Naive thymus-derived CD8-positive, alpha-beta T cell (primary cell): Measurements from ENCODE around the gene DNAH1. TPM values are rescaled to one million over a fixed set of nuclear protein-coding genes. Genes with fewer than 3 reads are reported as not detected.
A peak's percentile ranks its signal among the peaks of the same experiment; 100 is the strongest.

ENCODE experiments used
- ATAC-seq, 2 donors: fragments of 150-1000 bp; cut with Tn5 transposase in 1 of 2; sonication (Bioruptor Pico), chemical (Tn5 transposase) in 1 of 2; 1 replicate in 1 of 2; 2 replicates in 1 of 2; pipeline ENCODE4 v1.10.0; 2021; ENCODE audit warnings: mild to moderate bottlenecking in 2 of 2, moderate library complexity in 2 of 2
- POLR2A ChIA-PET: fragments of 350-600 bp; sonication (Branson Sonifier 250); formaldehyde crosslinking; loops from one replicate; lab custom pipeline; 2021; ENCODE audit warnings: antibody characterized with exemption; lab: Charles Lee
- DNase-seq, 10 donors: peaks; one replicate each; pipeline versions ENCODE4 v3.0.0 to v3.0.0-alpha.2; 2020 to 2022
- H3K27ac Mint-ChIP-seq, 10 donors: one replicate each; pipeline ENCODE4 v1.8.0; 2020 to 2022; ENCODE audit warnings: mild to moderate bottlenecking in 10 of 10, mixed read lengths in 10 of 10, moderate library complexity in 4 of 10, inconsistent platforms in 1 of 10
- H3K27me3 Mint-ChIP-seq, 5 donors: one replicate each; pipeline ENCODE4 v1.8.0; 2021 to 2022; ENCODE audit warnings: mixed read lengths in 5 of 5
- H3K36me3 Mint-ChIP-seq, 3 donors: one replicate each; pipeline ENCODE4 v1.8.0; 2020 to 2022; ENCODE audit warnings: mixed read lengths in 3 of 3, mild to moderate bottlenecking in 2 of 3, inconsistent platforms in 1 of 3
- H3K4me1 Mint-ChIP-seq, 4 donors: one replicate each; pipeline ENCODE4 v1.8.0; 2021 to 2022; ENCODE audit warnings: mixed read lengths in 4 of 4
- H3K4me3 Mint-ChIP-seq, 10 donors: one replicate each; pipeline ENCODE4 v1.8.0; 2020 to 2022; ENCODE audit warnings: mild to moderate bottlenecking in 10 of 10, mixed read lengths in 10 of 10, moderate library complexity in 6 of 10, inconsistent platforms in 1 of 10
- H3K9me3 Mint-ChIP-seq, 9 donors: one replicate each; pipeline ENCODE4 v1.8.0; 2020 to 2022; ENCODE audit warnings: mixed read lengths in 9 of 9, mild to moderate bottlenecking in 3 of 9, inconsistent platforms in 1 of 9, moderate library complexity in 1 of 9
- polyA plus RNA-seq, 3 donors: library from polyadenylated mRNA; unstranded; fragments of 300-500 nt; fragmentation: Illumina TruSeq; gene quantifications; one replicate each; pipeline ENCODE4 v1.2.3, GENCODE V29; 2021
- total RNA-seq, 8 experiments: library from RNA in 2 of 8; stranded (reverse) in 2 of 8; gene quantifications; one replicate each; pipeline ENCODE4 v1.2.3 and lab custom pipeline; 2021 to 2026

The DNAH1 gene
- total and polyA plus RNA-seq, 5 experiments from 2014 or later = 0.21 to 41.4 (median 1.3) TPM

GRCh38 chr3:52347716-52348635, 31.9 kb downstream of the DNAH1 start:
- H3K36me3 Mint-ChIP-seq = peaks cover 0 to 46% (median 7%) of the 10 kb centered on the region in 3 donors
- no peaks in the 10 kb centered on the region for H3K9me3 Mint-ChIP-seq

DNA sequence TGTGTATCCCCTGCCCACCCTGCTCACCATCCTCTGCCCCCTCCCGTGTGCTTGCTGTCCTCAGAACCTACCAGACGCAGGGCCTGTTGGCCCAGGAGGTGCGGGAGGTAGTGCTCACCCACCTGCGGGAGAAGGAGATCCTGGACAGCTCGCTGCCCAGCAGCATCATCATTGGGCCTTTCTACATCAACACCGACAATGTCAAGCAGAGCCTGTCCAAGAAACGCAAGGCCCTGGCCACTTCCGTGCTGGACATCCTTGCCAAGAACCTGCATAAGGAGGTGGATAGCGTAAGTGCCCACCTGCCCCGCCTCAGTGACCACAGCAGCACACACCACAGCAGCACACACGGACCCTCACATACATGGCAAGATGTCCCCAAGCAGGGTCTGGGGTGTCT, 33.0 kb downstream of the DNAH1 start:
- Mint-ChIP-seq H3K4me3 (no peak overlapping the region), H3K27me3 (no peaks in the 10 kb centered on the region), H3K9me3 (no peaks in the 10 kb centered on the region), H3K4me1 (peaks cover 0 to 9% (median 0%) of the 10 kb centered on the region in 4 donors), H3K36me3 (peaks cover 0 to 45% (median 7%) of the 10 kb centered on the region in 3 donors), H3K27ac (peak overlapping the region in 2 of 10 donors; percentile 53 to 72)
- DNase-seq (no peak), ATAC-seq (no peak)
- POLR2A ChIA-PET = no interaction called here

More at GRCh38 chr3:52347716-52348635, 31.9 kb downstream of the DNAH1 start:
- H3K27me3 Mint-ChIP-seq = no peaks in the 10 kb centered on the region
- DNase-seq (no peak), ATAC-seq (no peak)
- no peak overlapping the region for H3K4me3 Mint-ChIP-seq
- POLR2A ChIA-PET = interaction anchor here (0.6 to 1.1 kb wide), 2 partner anchors 33 to 304 kb away, joined by 3 read pairs; no protein-coding TSS in a partner anchor
- peak overlapping the region in 1 of 10 donors; percentile 76 for H3K27ac Mint-ChIP-seq
- H3K4me1 Mint-ChIP-seq = peaks cover 0 to 9% (median 0%) of the 10 kb centered on the region in 4 donors

DNA sequence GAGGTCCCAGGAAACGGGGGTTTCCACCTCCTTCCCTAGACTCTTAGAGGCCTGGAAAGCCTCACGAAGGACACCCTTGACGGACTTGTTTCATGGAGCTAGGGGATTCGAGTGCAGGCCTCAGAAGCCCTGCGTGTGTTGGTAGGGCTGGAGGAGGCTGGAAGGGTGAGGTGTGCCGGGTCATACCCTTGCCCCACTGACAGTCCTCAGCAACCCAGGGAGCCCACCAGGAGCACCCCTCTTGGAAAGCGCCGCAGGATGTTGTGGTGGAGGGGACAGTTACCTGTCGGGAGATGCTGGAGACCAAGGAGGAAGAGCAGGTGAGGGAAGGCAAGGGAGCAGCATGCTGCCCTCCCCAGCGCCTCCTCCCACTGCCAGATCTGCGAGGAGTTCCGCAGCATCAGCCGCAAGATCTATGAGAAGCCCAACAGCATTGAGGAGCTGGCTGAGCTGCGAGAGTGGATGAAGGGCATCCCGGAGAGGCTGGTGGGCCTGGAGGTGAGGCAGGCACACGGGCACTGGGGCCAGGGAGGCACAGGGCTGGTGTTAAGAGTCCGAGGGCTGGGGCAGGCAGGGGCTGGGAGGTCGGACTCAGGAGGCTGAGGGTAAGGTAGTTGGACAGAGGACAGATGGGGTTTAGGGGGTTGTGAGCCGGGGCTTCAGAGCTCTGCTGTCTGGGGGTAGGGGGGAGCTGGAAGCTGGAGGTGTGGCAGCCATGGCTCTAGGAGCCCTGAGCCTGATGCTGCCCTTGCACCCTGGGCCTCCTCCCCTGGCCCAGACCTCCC, 33.7 kb downstream of the DNAH1 start:
- Mint-ChIP-seq H3K4me3 (peak overlapping the region in 1 of 10 donors; percentile 58), H3K36me3 (peaks cover 0 to 48% (median 7%) of the 10 kb centered on the region in 3 donors), H3K27ac (peak overlapping the region in 2 of 10 donors; percentile 21 to 27), H3K4me1 (peaks cover 0 to 7% (median 0%) of the 10 kb centered on the region in 4 donors), H3K9me3 (no peaks in the 10 kb centered on the region), H3K27me3 (no peaks in the 10 kb centered on the region)
- POLR2A ChIA-PET = no interaction called here
- DNase-seq (peak in 2 of 10 donors; percentile 2 to 44), ATAC-seq (no peak)

- peaks cover 0 to 49% (median 9%) of the 10 kb centered on the region in 3 donors for H3K36me3 Mint-ChIP-seq
- no peaks in the 10 kb centered on the region for H3K27me3 Mint-ChIP-seq
- no peak overlapping the region for H3K4me3 Mint-ChIP-seq
- peaks cover 0 to 7% (median 0%) of the 10 kb centered on the region in 4 donors for H3K4me1 Mint-ChIP-seq
- H3K9me3 Mint-ChIP-seq = no peaks in the 10 kb centered on the region
- DNase-seq (peak in 1 of 10 donors; percentile 1), ATAC-seq (no peak)
- no peak overlapping the region for H3K27ac Mint-ChIP-seq
- POLR2A ChIA-PET = no interaction called here
These were observed 34.3 kb downstream of the DNAH1 start for GRCh38 chr3:52350416-52350815.

DNA sequence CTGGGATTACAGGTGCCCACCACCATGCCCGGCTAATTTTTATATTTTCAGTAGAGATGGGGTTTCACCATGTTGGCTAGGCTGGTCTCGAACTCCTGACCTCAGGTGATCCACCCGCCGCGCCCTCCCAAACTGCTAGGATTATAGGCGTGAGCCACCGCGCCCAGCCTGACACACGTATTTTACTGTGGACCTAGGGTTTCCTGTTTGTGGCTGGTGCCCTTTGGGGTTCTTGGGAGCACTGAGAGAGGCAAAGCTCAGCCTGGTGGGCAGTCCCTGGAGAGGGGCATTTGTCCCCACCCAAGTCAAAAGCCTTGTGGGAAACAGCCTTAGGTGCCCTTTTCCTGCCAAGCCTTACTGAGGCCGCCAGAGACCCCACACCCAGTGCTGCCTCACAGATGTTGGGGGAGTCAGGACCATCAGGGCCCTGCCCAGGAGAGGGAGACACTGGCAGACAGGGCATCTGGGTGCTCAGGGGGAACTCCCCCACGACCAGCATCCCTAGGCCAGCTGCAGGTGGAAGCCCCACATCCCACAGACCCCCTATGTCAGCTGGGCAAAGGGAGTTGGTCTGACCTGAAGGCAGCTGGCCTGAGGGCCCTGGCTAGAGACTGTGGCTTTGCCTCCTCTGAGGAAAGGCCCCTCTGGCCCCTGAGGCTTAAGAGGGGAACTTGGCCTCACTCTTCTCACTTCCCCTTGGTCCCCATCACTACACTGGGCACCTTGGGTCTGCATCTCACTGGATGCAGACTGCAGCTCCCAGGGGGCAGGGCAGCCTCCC, 35.1 kb downstream of the DNAH1 start:
- H3K27ac Mint-ChIP-seq = peak overlapping the region in 1 of 10 donors; percentile 47
- H3K27me3 Mint-ChIP-seq = no peaks in the 10 kb centered on the region
- no peak overlapping the region for H3K4me3 Mint-ChIP-seq
- H3K36me3 Mint-ChIP-seq = peaks cover 0 to 51% (median 11%) of the 10 kb centered on the region in 3 donors
- ATAC-seq (no peak), DNase-seq (peak in 1 of 10 donors; percentile 50)
- POLR2A ChIA-PET = no interaction called here
- H3K9me3 Mint-ChIP-seq = no peaks in the 10 kb centered on the region
- H3K4me1 Mint-ChIP-seq = peaks cover 0 to 7% (median 0%) of the 10 kb centered on the region in 4 donors

GRCh38 chr3:52351762-52352368, 35.7 kb downstream of the DNAH1 start:
- H3K36me3 Mint-ChIP-seq = peaks cover 0 to 56% (median 11%) of the 10 kb centered on the region in 3 donors
- H3K27me3 Mint-ChIP-seq = no peaks in the 10 kb centered on the region
- DNase-seq (peak in 2 of 10 donors; percentile 2 to 23), ATAC-seq (no peak)
- POLR2A ChIA-PET = no interaction called here
- no peak overlapping the region for H3K4me3 Mint-ChIP-seq
- H3K27ac Mint-ChIP-seq = peak overlapping the region in 1 of 10 donors; percentile 47
- no peaks in the 10 kb centered on the region for H3K9me3 Mint-ChIP-seq
- peaks cover 0 to 6% (median 0%) of the 10 kb centered on the region in 4 donors for H3K4me1 Mint-ChIP-seq

GRCh38 chr3:52352566-52352965, 36.4 kb downstream of the DNAH1 start:
- H3K4me1 Mint-ChIP-seq = peaks cover 2 to 4% (median 3%) of the 10 kb centered on the region in 4 donors
- ATAC-seq = no peak
- peak in 2 of 10 donors; percentile 1 to 62 for DNase-seq
- no peak overlapping the region for H3K4me3 Mint-ChIP-seq
- H3K27me3 Mint-ChIP-seq = no peaks in the 10 kb centered on the region
- H3K9me3 Mint-ChIP-seq = no peaks in the 10 kb centered on the region
- peaks cover 0 to 58% (median 11%) of the 10 kb centered on the region in 3 donors for H3K36me3 Mint-ChIP-seq
- POLR2A ChIA-PET = no interaction called here
- no peak overlapping the region for H3K27ac Mint-ChIP-seq

DNA sequence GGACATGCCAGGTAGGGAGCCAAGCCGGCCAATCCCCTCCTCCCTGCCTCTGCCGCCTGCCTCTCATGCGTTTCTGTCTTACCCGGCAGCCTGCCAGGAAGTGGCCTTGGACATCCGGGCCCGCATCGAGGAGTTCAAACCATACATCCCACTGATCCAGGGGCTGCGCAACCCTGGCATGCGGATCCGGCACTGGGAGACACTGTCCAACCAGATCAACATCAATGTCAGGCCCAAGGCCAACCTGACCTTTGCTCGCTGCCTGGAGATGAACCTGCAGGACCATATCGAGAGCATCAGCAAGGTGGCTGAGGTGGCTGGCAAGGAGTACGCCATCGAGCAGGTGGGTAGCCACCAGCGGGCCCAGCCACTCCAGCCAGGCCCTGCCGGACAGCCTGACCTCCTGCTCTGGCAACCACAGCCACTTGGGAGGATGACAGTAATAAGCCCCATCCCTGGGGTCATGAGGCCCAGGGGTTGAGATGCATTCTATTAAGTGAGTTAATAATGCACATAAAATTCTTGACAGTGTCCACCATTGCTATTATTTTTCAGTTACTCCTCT, 37.3 kb downstream of the DNAH1 start:
- peaks cover 0 to 61% (median 11%) of the 10 kb centered on the region in 3 donors for H3K36me3 Mint-ChIP-seq
- no peaks in the 10 kb centered on the region for H3K27me3 Mint-ChIP-seq
- H3K9me3 Mint-ChIP-seq = no peaks in the 10 kb centered on the region
- ATAC-seq (no peak), DNase-seq (peak in 2 of 10 donors; percentile 3 to 30)
- H3K27ac Mint-ChIP-seq = no peak overlapping the region
- POLR2A ChIA-PET = no interaction called here
- peaks cover 5 to 10% (median 8%) of the 10 kb centered on the region in 4 donors for H3K4me1 Mint-ChIP-seq
- no peak overlapping the region for H3K4me3 Mint-ChIP-seq

- Mint-ChIP-seq H3K9me3 (no peaks in the 10 kb centered on the region), H3K27ac (no peak overlapping the region), H3K27me3 (no peaks in the 10 kb centered on the region), H3K4me3 (no peak overlapping the region), H3K4me1 (peaks cover 5 to 11% (median 8%) of the 10 kb centered on the region in 4 donors), H3K36me3 (peaks cover 0 to 55% (median 9%) of the 10 kb centered on the region in 3 donors)
- no peak for ATAC-seq
- peak in 1 of 10 donors; percentile 27 for DNase-seq
- POLR2A ChIA-PET = no interaction called here
These were observed 38.6 kb downstream of the DNAH1 start for GRCh38 chr3:52354676-52355075.

- ATAC-seq (no peak), DNase-seq (peak in 1 of 10 donors; percentile 50)
- Mint-ChIP-seq H3K36me3 (peaks cover 0 to 50% (median 12%) of the 10 kb centered on the region in 3 donors), H3K27me3 (no peaks in the 10 kb centered on the region), H3K4me1 (peaks cover 5 to 11% (median 8%) of the 10 kb centered on the region in 4 donors), H3K27ac (peak overlapping the region in 4 of 10 donors; percentile 22 to 63 (median 46)), H3K4me3 (no peak overlapping the region), H3K9me3 (no peaks in the 10 kb centered on the region)
- POLR2A ChIA-PET = no interaction called here
These were observed 39.4 kb downstream of the DNAH1 start for GRCh38 chr3:52355526-52355925.

DNA sequence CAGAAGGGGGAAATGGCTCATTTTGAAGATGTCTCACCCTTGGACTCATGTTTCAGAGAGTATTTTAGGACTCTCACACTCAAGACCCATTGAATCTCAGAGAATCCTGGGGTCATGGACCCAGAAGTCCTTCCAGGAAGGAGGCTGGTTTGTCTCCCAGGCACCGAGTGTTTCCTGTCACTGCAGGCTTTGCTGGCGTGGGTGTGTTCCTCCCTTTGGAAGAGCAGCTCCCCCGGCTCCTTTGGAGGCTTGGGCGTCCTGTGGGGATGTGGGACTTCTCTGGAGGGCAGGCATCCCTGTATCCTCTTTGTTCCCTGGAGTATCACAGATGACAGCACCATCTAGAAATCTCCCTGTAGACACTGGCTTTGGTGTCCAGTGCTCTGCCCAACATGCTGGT, 40.0 kb downstream of the DNAH1 start:
- Mint-ChIP-seq H3K36me3 (peaks cover 0 to 50% (median 12%) of the 10 kb centered on the region in 3 donors), H3K9me3 (no peaks in the 10 kb centered on the region), H3K4me1 (peaks cover 5 to 11% (median 8%) of the 10 kb centered on the region in 4 donors), H3K27ac (peak overlapping the region in 3 of 10 donors; percentile 17 to 63 (median 57)), H3K4me3 (no peak overlapping the region), H3K27me3 (no peaks in the 10 kb centered on the region)
- POLR2A ChIA-PET = no interaction called here
- no peak for ATAC-seq
- DNase-seq = peak in 1 of 10 donors; percentile 52
